ENCODE data around the gene GOLT1A.

Gene GOLT1A

DNA sequence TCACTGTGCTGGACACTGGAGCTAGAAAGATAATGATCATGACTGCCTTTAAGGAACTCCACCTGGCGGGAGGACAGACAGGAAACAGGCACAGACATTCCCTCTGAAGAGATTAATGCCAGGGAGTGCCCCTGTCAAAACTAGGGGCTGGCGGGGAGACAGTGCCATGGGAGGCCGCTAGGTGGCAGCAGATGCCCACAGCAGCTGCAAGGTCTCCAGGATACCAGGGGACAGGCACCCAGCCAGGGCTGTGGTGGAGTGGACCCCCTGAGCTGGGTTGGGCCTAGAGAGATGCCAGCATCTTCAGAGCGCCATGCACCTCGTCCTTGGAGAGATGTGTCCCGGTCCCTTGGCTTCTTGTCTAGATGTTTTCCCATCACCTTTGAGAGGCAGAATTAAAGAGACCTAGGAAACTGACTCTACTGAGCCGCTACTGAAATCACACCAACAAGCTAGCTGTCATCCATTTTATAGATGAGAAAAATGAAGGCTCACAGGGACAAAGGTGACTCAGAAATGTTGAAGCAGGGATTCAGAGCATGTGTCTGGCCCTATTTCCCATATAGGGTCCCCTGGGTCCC, 51.2 kb downstream of the GOLT1A start:
- FAIRE-seq = peak; percentile 78
- DNase-seq (ENCODE audit: insufficient read length, low spot score) = peak; percentile 82

DNA sequence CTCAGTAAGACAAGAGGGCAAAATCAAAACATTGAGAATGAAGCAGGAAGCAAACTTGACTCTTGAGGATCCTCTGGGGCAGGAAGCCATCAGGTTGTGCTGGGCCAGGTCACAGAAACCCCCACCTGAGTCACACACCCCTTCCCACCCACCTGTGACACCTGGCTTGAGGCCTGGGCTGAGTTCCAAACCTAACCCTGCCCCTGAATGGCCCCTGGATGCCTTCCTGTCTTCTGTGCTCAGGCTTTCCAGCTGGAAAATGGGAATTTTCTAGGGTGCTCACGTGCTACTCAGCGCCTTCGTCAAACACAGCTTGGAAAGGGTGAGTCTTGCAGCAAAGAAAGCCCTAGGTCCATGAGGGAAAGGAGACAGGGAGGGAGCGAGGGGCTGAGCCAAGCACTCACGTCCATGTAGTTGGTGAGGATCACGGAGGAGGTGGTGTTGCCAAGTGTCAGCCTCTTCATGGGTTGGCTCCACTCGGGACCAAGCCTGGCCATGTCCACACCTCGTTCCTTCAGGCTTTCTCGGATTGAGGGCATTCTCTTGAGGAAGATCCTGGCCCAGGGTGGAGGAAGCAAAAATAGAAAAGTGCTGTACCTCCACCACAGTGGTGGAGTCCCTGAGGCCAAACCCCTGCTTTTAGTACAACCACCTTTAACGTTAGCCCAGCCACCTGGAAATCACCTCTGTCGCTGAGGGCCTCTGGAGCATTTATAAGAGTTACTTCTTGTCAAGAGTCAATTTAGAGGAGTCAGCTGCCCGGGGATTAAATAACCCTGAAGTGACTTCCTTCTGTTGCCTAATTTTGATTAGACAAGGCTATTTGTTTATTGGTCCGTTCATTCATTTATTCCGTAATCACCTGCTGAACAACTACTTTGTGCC, 51.9 kb downstream of the GOLT1A start:
- DNase-seq (ENCODE audit: insufficient read length, low spot score) (no peak), FAIRE-seq (no peak)

DNA sequence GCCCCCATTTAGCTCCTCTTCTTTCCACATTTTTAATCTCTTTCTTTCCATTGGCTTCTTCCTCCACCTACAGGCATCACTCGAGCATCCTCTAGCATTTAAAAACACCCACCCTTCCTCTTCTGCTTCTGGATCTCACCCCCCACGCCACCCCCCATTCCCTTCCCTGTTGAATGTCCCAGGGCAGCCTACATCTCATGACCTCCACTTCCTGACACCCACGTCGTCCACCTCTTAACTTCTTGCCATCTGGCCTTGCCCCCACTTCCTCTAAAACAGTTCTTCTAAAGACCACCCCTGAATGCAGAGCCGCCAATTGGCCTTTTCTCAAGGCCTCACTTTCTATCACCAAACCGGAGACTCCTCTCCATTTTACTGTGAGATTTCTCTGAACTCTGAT, 55.8 kb downstream of the GOLT1A start:
- DNase-seq (ENCODE audit: insufficient read length, low spot score) (no peak), FAIRE-seq (no peak)

DNA sequence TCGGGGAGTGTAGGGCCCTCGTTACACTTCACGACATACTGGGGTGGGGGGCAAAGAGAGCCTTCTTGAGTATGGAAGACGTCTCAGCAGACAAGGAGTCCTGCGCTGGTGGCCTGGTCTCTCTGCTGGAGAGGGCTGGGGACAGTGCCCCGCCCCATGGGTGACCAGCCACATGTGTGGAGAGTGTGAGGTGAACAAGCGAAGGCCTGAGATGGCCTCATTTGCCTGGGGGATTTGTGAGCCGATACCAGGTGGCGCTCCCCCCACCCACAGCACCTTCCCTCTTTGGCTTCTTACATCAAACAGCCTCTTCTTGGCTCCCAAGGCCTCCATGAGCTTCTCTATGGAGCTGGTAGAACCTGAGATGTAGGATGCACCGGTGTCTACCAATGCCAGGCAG, 57.9 kb downstream of the GOLT1A start:
- DNase-seq (ENCODE audit: insufficient read length, low spot score) (no peak), FAIRE-seq (no peak)

DNA sequence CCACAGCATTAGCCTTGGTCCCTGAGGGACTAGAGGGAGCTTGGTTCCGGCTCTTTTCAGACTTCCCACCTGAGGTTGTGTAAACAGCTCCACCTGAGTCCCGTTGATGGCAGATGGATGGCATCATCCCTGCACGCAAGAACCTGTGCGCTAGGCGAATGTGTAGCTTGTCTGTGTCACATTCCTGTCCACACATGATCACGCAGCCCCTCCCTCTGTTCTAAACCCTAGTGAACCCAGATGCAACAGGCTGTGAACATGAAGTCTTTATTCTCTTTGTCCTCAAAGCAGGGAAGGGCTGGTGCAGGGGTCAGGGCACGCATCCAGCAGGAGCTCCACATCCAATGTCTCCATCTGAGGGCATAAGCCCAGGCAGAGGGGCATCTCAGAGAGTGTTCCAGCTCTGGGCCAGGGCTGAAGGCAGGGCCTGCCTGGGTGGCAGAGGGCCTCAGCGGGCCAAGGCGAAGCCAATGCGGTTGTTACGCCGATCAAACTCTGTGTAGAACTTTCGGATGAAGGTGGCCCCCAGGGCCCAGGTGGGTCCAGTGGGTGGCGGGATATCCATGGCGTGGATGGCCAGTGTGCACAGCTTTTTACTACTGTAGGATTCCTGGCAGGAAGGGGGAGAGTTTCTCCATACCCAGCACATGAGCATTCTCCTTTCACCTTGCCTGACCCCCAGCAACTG, 59.1 kb downstream of the GOLT1A start:
- DNase-seq (ENCODE audit: insufficient read length, low spot score) (no peak), FAIRE-seq (no peak)

DNA sequence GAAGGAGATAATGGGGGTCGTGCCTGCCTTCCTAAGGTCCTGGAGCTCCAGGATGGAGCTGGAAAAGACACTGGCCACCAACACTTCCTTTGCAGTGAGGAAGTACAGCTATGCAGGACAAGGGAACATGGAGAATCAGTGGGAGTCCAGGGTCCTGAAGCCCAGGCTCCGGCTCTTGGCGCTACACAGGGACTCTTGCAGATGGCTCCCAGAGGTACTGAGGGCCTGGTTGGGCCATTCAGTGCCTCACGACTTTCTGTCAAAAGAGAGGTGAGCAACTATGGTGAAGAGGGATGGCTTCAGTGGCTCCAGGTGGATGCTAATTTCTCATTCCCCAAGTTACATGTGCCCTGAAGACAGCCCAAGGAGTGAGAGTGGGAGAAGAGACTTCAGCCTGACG, 60.1 kb downstream of the GOLT1A start:
- FAIRE-seq = no peak

DNA sequence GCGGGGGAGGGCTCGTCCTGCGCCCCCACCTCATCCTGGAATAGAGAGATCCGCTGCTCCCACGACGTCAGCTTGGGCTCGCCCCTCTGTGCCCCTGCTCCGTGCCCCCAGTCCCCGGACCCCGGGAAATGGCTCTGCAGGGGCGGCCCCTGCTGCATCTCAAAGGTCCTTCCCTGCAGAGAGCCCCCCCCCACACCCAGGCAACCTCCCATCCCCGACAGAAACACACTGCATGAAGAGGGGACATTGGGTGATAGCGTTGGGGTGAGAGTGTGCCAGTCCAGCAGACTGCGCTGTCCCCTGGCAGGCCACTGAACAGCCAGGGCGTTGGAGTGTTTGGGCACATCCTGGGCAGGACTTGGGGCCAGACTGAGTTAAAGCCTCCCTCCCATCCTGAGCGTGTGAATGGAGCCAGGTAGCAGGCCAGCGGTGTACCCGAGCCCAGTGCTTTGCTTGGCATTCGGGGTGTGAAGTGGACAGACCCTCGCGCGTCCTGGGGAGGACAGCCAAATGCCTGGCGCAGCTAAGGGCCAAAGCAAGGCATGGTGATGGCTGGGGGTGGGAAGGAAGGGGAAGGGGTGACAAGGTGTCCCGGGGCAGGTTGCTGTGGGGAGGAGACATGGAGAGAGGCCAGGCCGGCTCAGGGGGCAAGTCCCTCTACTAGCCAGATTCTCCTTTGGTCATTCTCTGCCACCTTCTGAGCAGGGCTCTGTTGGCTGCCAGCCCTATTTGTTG, 61.3 kb downstream of the GOLT1A start:
- DNase-seq (ENCODE audit: insufficient read length, low spot score) (no peak), FAIRE-seq (no peak)

More for the DNA sequence above, 60.1 kb downstream of the GOLT1A start:
- DNase-seq (ENCODE audit: insufficient read length, low spot score) = no peak

DNA sequence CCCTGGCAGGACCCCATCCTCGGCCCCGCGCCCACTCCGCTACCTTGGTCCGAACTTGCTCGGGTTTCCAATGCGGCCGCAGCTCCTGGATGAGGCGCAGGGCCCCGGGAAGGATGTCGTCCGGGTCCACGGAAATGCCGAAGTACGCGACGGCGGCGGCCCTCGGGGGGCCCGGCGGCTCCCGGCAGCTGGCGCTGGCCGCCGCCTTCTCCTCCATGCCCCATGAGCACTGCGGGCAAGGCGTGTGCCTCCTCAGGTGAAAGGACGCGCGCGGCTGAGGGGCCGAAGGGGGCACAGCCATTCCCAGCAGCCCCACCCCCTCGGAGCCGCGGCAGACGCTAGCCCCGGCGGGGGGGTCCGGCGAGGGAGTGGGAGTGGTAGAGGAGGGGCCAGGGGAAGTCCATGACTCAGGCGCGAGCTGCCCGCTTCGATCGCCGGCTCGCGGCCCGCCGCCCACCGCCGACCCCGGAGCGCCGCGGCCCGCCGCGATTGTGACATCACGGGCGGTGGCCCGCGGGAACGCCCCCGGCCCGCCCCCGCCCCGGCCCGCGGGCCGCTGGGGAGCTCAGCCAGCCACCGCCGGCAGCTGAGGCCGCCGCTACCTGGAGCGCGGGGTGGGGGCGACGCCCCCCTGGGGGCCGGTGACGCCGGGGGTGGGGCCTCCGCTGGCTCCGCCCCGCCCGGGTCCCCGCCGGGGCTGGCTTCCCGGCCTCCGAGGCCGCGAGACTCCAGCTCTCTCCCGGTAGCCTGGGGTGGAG, 62.1 kb downstream of the GOLT1A start, which contains the start of gene ETNK2:
TSS of gene ETNK2 (minus strand) at position 493 of the 758 bp plus-strand sequence. CDS start at position 301, 192 bp downstream.
- DNase-seq (ENCODE audit: insufficient read length, low spot score) (no peak), FAIRE-seq (no peak)

DNA sequence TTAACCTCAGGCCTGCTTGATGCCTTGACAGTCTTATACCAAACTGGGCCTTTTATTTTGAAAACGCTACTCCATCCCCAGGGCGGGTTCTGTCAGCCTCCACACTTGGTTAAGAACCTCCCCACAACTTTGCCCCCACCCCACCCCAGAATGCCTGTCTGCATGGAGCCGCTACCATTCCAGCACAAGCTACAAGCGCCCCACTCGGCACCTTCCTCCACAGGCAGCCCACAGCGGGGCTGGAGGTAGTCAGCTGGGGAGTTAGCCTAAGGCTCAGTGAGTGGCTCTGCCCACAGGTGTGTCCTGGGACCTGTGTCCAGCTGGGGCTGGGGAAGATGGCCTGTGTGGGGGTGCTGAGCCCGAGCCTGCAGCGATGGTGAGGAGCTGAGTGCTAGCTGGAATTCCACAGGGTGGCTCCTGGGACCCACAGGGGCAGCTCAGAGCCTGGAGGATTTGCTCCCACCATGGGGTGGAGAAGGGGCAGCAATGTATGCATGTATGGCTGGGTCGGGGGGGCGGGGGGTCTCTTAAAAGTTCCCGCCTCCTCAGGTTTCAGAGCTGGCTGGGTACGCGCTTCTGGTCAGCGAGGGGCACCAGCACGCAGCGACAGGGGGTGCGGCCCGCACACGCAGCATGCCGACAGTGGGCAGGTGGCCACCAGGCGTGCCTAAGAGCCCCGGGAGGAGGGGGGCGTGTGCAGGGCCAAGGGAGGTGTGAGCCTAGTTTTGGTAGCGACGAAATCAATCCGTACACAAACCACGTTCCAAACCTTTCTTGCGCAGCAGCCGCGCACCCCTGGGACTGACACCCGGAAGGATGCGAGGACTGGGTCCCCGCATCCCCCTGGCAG, 62.9 kb downstream of the GOLT1A start:
- DNase-seq (ENCODE audit: insufficient read length, low spot score) = no peak
- no peak for FAIRE-seq

DNA sequence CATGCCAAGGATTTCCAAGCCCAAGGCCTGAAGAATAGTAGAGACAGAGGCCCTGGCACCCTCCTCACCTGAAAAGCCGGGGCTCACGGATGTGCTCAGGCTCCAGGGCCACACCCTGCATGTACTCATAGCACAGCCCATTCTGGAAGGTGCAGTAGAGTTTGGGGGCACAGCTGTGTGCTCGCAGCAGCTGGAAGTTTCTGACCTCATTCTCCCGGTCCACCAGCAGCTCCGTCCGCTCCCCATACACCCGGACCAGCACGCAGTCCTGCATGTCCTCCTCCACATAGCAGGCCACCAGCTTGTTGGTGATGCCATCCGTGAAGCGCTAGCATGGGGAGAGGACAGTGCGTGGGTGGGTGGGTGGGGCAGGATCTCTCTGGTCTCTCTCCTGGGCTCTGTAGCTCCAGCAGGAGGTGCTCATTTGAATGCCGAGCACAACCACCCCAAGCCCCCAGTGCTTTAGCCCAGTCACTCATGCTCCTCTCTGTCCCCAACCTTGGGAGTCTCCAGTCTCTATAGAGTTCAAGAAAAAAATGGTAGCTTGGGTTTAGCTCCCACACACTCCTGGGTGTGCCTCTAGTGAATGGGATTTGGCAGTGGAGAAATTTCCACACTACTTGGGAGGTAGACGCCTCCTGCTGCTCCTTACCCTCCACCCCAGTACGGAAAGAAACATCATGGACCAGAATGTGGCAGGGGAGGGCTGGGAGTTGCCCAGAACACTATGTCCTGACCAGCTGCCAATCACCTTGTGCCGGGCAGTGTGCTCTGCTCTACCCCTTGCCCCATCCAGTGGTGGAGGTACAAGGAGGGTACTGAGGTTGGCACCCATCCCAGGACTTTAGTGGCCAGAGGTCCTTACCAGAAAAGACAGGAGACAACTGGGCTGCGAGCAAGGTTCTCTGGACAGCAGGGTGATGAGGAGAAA, 63.9 kb downstream of the GOLT1A start:
- no peak for DNase-seq (ENCODE audit: insufficient read length, low spot score)
- no peak for FAIRE-seq

DNA sequence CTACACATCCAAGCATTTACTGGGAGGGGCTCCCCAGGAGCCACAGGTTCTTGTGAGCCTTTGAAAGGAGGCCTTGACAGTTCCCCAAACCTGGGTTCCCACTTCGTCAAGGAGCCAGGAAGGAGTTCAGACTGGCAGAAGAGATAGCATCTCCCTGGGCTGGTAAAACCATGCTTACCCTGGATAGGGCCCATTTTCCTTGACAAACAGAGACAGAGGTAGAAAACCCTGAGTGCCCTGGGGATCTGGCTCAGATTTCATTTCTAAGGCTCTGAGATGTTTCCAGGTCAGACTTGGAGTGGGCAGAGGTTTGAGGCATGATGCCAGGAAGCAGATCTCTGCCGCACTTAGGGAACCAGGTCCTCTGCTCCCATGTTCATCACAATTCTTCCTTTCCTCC, 64.7 kb downstream of the GOLT1A start:
- FAIRE-seq (no peak), DNase-seq (ENCODE audit: insufficient read length, low spot score) (no peak)

Measured in GM19239 (cell line).